ENCODE data around the gene PRAMEF1.
"Not testable (repeated sequence)": the region's sequence is repeated elsewhere in the genome, so short reads cannot be mapped to it uniquely, and the experiment has no call there.

PRAMEF1 gene, protein sequence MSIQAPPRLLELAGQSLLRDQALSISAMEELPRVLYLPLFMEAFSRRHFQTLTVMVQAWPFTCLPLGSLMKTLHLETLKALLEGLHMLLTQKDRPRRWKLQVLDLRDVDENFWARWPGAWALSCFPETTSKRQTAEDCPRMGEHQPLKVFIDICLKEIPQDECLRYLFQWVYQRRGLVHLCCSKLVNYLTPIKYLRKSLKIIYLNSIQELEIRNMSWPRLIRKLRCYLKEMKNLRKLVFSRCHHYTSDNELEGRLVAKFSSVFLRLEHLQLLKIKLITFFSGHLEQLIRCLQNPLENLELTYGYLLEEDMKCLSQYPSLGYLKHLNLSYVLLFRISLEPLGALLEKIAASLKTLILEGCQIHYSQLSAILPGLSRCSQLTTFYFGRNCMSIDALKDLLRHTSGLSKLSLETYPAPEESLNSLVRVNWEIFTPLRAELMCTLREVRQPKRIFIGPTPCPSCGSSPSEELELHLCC

DNA sequence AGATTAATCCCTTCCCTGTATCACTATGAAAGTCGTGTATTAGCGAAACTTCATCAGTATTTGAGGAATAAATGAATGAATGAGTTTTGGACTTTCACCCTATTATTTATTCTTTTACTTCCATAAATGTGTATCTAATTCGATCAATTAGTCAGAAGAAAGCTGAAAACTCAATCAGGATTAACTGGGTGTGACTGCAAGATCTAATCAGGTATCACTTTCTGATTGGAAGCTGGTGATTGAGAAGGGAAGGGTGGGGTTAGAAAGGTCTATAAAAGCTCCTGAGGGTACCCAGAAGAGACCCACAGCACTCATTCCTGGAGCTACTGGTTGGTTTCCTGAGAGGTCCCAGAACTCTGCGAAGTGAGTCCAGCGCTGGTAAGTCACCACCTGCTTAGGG is at the start of gene PRAMEF1:
Gene PRAMEF1 (plus strand): TSS at position 301 of the 400 bp plus-strand sequence. CDS start 1,831 bp downstream, outside the sequence.
- not testable (repeated sequence) for DNase-seq (ENCODE audit: low read depth in 2 of 2, low spot score in 1 of 2)

DNA sequence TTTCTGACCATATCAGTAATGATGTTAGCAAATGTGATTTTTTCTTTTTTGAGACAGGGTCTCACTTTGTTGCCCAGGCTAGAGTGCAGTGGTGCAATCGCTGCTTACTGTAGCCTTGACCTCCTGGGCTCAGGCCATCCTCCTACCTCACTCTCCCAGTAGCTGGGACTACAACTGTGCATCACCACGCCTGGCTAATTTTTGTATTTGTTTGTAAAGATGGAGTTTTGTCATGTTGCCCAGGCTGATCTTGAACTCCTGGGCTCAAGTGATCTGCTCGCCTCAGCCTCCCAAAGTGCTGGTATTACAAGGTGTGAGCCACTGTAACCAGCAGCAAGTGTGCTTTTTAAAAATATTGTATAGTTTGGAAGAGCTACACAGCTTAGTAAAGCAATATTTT is 49.3 kb upstream of the PRAMEF1 start:
- no peak for DNase-seq (ENCODE audit: low read depth in 2 of 2, low spot score in 1 of 2)

DNA sequence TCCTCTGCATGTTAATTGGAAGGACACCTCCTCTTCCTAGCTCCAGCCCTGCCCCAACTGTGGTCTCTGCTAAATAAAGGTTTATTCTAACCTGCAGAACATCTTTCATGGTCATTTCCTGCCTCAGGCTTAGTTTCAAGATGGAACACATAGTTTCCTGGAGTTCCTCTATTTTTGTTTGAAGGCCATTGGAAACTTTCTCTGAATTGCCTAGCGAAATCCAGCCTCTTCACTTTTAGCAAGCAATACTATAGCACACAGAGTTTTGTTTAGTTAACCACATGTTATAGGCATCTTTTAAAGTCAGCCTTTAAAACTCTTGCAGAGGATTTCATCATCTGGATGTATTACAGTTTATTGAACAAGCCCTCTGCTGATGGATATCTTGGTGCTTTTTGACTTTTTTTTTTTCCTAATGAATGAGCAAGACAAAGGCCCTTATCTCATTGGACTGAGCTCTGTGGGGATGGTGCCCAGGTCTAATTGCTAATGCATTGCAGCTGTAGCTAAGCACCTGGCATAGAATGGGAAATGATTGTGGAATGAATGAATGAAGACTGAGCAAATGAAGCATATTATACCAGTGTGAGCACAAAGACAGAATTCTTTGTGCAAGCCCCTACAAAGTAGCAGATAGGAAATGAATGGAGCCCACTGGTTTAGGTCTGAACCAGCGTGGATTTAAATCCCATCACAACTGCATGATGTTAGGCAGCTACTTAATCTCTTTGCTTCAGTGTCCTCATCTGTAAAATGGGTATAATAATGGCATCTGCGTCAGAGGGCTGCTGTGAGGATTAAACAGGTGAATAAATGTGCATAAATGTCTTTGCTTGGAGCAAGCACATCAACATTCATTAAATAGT is 45.8 kb upstream of the PRAMEF1 start:
- no peak for DNase-seq (ENCODE audit: low read depth in 2 of 2, low spot score in 1 of 2)

DNA sequence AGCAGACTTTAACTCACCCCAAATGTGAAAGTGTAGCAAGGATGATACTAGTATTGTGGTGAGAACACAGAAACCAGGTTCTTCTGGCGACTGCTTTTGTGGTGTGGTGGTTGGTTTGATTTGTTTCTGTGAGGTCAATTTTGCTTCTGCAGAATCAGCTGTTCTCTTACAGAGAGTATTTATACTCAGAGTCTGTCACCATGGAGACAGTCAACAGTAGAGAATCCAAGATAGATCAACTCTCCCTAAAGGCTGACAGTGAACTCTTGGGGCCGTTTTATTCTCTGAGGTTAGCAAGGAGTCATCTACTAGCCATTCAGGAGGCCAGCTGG is 45.2 kb upstream of the PRAMEF1 start, which contains the start of gene CFAP107:
Gene CFAP107 (plus strand): TSS at position 209 of the 332 bp plus-strand sequence. CDS start 231 bp downstream, outside the sequence.
- no peak for DNase-seq (ENCODE audit: low read depth in 2 of 2, low spot score in 1 of 2)

DNA sequence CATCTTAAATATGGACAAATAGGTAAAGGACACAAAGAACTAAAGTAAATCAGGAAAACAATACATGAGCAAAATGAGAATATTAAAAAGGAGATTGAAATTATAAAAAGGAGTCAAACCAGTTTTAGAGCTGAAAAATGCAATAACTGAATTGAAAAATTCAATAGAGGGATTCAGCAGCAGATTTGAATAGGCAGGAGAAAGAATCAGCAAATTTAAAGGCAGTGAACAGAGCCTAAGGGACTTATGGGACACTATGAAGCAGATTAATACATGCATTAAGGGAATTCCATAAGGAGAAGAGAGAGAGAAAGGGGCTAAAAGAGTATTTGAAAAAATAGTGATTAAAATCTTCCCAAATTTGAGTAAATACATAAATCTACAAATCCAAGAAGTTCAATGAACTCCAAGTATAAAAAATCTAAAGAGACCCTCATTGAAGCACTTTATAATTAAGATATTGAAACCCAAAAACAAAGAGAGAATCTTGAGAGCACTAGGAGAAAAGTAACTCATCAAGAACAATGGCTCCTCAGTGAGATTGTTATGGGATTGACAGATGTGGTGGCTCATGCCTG is 42.3 kb upstream of the PRAMEF1 start:
- no peak for DNase-seq (ENCODE audit: low read depth in 2 of 2, low spot score in 1 of 2)

DNA sequence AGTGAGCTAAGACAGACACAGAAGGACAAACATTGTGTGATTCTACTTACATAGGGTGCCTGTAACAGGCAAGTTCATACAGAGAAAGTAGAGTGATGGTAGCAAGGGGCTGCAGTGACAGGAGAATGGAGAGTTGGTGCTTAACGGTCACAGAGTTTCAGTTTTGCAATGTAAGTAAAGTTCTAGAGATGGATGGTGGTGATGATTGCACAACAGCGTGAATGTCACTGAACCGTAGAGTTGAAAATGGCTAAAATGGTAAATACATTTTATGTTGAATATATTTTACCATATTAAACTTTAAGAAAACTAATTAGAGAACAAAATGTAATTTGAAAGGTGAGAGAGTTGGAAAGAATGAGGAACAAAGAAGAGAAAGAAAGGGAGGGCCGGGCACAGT is 36.5 kb upstream of the PRAMEF1 start:
- DNase-seq (ENCODE audit: low read depth in 2 of 2, low spot score in 1 of 2) = no peak

DNA sequence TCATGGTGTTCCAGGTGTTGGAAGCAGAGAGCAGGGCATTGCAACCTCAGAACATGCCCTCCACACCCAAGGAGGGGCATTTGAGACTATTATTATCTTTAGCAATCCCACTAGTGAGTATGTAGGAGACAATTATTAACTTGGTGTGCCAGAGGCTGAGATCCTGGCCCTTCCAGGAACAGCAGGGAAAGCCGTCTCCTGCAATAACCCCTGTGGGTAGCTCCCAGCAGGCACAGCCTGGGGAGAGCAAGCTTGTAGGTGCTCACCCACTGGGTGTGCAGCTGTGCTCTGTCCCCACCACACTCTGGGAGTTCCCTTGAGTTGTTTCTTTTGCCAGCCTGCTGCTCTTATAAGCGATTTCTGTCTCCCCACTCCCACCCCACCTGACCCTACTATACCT is 34.9 kb upstream of the PRAMEF1 start:
- DNase-seq (ENCODE audit: low read depth in 2 of 2, low spot score in 1 of 2) = no peak

DNA sequence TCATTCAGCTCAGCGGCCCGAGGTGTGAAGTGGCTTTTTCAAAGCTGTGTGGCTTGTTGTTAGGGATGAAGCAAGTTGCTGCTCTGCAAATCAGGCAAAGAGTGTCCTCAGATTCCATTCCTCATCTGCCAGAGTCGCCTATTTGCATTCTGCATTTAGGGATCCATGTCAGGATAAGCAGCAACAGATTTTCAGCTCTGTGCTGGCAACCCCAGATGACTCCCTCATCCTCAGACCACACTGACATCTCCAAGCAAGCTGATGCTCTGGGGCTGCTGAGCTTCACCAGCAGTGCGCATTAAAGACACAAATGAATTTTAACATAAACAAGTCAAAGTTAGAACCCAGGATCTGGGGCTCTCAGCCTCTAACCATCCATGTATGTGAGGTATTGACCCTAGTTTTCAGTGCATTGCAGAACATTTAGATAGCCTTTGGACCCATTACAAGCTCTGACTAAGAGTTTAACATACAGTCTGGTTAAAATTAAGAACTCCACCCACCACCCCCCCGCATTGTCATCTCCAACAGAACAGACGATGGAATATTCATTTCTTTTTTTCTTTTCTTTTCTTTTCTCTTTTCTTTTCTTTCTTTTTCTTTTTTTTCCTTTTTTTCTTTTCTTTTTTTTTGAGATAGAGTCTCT is 34.3 kb upstream of the PRAMEF1 start:
- no peak for DNase-seq (ENCODE audit: low read depth in 2 of 2, low spot score in 1 of 2)

DNA sequence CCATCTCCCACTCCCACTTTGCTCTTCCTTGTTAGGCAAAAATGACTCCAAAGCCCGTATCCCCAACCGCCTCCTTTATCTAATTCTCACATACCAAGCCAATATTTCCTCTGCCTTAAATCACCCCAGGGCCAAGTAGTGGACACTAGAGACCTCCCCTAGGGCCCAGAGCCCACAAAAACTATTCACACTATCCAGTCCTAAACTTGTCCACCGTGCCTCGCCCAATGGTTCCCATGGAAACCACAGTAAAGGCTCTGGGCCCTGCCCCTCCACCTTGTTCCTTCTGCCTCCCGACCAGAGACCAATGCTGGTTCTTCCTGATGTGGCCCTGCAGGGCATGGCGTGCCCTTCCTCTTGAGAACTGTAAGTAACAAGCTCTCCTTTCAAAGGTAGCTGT is 33.4 kb upstream of the PRAMEF1 start:
- no peak for DNase-seq (ENCODE audit: low read depth in 2 of 2, low spot score in 1 of 2)

DNA sequence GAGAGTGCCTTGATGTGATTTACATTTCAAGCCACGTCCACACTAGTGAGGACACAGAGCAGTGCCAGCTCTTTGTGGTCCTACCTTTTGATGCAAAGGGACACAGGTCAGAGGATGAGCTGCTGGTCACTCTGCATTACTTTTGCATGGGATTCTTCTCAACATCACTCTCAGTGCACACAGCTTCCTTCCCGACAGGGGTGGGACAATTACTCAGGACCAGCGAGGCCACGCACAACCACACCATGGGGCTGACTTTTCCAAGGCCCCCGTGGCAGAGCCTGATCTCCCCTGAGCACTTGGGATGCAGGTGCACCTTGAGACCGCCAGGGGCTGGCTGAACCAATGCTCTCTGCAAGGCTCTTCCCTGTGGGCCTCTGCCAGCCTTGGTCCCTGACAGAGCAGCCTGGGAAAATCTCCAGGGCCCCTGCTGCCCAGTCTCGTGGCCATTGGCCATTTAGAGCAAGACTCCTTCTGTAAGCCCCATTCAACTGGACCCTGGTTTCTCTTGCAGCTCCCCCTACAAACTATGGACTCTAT is 30.9 kb upstream of the PRAMEF1 start:
- DNase-seq (ENCODE audit: low read depth in 2 of 2, low spot score in 1 of 2) = no peak

DNA sequence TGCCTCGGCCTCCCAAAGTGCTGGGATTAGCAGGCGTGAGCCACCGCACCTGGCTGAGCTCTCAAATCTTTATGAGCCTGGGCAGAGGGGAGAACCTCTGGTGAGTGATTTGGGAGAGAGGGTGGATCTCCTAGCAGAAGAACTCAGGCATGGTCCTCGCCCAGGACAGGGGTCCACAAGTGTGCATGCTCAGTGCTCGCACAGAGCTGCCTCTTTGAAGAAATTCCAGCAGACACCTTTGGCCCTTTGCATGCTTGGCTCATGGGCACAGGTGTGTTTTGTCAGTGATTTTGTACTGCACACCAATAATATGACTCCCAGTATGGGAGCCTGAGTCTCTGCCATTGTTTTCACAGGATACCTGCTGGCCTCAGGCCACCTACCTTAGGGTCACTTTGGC is 29.4 kb upstream of the PRAMEF1 start:
- no peak for DNase-seq (ENCODE audit: low read depth in 2 of 2, low spot score in 1 of 2)

DNA sequence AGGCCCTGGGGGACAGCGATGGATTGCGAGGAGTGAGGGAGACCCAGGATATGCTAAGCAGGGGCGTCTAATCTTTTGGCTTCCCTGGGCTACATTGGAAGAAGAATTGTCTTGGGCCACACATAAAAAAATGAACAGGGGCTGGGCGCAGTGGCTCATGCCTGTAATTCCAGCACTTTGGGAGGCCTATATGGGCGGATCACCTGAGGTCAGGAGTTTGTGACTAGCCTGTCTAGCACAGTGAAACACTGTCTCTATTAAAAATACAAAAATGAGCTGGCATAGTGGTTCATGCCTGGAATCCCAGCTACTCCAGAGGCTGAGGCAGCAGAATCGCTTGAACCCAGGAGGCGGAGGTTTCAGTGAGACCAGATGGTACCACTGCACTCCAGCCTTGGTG is 28.4 kb upstream of the PRAMEF1 start:
- DNase-seq (ENCODE audit: low read depth in 2 of 2, low spot score in 1 of 2) = no peak

DNA sequence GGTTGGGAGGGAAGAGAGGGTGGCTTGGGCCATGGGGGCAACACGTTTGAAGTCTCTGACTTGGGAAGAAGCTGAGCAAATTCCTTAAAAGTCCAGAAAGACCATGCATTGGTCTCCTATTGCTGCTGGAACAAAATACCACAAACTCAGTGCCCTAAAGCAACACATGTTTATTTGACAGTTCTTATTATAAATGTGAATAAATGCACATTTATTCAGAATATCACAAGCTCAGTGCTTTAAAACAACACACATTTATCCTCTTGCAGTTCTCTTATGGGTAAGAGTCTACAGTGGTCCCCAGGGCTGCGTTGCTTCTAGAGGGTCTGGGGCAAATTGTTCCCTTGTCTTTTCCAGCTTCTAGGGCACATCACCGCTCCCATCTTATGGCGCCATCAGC is 27.7 kb upstream of the PRAMEF1 start:
- DNase-seq (ENCODE audit: low read depth in 2 of 2, low spot score in 1 of 2) = no peak

DNA sequence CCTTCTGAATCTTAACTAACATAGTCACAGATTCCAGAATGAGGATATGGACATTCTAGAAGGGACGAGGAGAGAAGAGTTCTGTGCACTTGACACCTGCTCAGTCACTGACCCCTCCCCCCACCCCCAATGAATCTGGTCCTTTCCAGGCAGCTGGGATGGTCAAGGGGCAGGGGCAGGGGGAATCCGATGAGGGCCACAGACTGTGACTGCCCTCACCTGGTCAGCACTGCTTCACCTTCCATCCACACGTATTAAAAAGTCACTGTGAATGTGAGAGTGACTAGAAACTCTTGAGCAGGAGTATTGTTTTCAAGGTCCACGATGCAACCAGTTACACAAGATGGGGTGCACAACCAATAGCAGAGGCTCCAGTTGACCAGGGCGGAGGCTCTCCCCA is 27.2 kb upstream of the PRAMEF1 start:
- no peak for DNase-seq (ENCODE audit: low read depth in 2 of 2, low spot score in 1 of 2)

DNA sequence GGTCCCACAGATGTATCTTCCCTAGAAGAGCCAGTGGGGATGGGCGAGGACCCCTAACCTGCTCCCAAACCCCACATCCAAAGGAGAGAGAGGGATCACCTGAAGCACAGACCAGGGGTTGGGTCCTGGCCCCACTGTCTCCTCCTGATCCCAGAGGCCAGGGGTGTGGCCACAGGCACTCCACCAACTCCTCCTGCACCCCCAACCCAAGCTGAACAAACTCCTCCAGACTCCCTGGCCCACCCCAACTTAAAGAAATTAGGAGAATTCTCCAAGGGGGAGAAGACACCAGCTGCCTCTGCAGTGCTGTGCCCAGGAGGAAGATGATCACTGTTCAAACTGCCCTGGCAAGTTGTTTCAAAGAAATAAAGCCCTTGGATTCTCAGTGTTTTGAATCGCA is 22.2 kb upstream of the PRAMEF1 start:
- no peak for DNase-seq (ENCODE audit: low read depth in 2 of 2, low spot score in 1 of 2)

DNA sequence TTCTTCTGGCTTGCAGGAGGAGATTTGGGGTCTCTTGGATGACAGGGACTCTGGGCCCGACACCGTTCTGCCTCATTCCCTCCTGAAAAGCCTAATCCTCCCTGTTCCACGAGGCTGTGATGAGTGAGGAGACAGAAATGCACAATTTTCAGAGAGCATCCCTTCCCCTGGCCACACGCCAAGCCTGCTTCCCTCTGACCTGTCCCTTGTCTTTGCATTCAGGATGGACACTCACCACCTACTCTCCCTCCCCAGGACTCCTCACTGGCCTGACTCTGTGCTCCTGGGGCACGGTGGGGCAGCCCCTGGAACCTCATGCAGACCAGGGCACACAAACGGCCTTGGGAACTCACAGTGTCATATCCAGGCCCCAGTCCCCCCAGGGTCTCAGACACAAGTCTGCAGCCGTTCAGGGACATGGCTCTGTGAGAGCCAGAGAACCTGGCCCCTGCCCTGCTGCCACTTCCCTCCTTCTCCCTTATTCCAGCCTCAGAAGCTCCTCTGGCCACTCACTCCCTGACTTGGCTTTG is 21.2 kb upstream of the PRAMEF1 start:
- no peak for DNase-seq (ENCODE audit: low read depth in 2 of 2, low spot score in 1 of 2)

DNA sequence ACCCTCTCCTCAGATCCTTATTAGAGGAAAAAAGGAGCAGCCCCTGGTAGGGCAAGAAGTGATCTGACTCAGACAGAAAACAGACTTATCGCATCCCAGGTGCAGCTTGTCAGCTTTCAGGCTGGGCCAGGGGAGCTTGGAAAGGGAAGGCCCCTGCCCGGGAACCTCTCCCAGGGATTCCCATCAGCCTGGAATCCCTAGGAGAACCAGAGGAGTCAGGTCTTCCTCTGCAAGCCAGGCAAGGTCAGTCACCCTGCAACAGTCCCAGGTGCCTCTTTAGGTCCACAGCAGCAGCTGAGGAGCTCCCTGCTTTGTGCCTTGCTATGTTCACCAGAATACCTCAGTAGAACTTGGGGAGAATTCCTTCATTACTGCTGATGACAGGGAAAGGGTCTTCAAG is 20.6 kb upstream of the PRAMEF1 start:
- no peak for DNase-seq (ENCODE audit: low read depth in 2 of 2, low spot score in 1 of 2)

DNA sequence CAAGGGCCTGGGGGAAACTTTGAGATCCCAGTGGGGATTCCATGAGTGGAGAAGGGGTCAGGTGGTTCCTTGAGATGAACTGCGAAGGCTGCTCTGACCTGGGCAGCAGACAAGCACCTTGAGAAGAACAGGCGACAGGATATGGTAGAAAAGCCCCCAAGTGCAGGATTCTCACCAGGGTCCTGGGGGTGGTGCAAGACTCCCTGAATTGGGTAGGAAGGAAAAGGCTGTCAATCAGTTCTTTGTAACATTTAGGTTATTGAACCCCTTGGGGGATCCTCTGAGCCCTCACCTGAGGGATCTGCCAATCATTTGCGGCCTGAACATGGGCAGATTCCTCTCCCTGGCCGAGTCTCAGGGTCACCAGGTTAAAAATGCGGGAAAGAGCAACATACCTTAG is 20.0 kb upstream of the PRAMEF1 start:
- DNase-seq (ENCODE audit: low read depth in 2 of 2, low spot score in 1 of 2) = no peak

DNA sequence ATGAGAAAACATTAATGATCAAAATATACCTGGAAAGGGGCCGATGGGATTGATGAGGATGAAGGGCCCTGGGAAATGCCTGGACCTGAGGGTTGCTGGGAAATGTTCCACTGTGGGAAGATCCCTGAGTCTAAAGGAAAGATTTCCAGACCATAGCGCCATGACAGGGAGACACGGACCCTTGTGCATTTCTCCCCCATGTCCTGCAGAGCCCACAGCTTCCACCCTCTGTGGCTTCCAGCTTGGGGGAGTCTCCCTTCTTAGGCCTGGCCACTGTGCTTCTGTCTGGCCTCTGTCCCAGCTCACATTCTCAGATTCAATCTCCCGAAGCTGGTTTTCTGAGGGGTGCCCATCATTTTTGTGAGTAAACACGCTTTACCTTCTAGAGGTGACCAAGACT is 18.7 kb upstream of the PRAMEF1 start:
- no peak for DNase-seq (ENCODE audit: low read depth in 2 of 2, low spot score in 1 of 2)

DNA sequence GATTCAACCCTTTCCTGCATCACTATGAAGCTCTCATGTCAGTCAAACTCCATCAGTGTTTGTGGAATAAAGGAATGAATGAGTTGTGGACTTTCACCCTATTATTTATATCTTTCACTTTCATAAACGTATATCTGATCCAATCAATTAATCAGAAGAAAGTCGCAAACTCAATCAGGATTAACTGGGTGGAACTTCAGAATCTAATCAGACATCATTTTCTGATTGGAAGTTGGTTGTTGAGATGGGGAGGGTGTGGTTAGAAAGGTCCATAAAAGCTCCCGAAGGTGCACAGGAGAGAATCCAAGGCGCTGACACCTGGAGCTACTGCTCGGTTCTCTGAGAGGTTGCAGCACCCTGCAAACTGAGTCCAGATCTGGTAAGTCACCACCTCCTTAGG is 17.8 kb upstream of the PRAMEF1 start, which contains the start of gene PRAMEF12:
Gene PRAMEF12 (plus strand): TSS at position 301 of the 400 bp plus-strand sequence. CDS start 1,130 bp downstream, outside the sequence.
- DNase-seq (ENCODE audit: low read depth in 2 of 2, low spot score in 1 of 2) = no peak

Measured in stimulated activated CD8-positive, alpha-beta memory T cell treated with anti-CD3 and anti-CD28 coated beads, Interleukin-4, amount 100 ng/mL, for 1 hour (primary cell).